Measurements from ENCODE around the gene ZFPM1. TPM values are rescaled to one million over a fixed set of nuclear protein-coding genes. Genes with fewer than 3 reads are reported as not detected.

ZFPM1 gene
- total and polyA plus RNA-seq, 7 experiments from 2014 or later = 0.15 to 28.1 (median 13.5) TPM

DNA sequence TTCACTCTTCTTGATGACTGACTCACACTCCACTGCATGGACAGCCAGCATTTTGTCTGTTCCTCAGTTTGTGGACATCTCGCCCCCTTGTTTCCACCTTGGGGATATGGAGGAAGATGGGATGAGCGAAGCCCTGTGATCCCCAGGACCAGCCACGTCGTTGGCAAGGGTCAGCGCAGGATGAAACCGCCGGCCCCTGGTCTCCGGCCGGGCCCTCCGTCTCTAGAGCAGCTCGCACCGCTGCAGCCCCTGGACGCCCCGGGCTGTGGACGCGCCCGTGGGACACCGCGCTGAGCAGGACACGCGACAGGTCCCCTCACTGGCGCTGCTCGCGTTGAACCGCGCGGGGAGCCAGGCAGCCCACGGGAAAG, 116.5 kb downstream of the ZFPM1 start:
- Histone ChIP-seq H3K9me3 (ENCODE audit: control insufficient read depth in 2 of 3, low read length in 3 of 3) (no peaks in the 10 kb centered on the region), H3K4me3 (ENCODE audit: low read length) (peak overlapping the region; percentile 84), H3K4me1 (ENCODE audit: control insufficient read depth in 2 of 2, insufficient read depth in 2 of 2, low read length in 2 of 2) (peaks cover 21% of the 10 kb centered on the region in 2 donors), H3K27ac (ENCODE audit: low read depth, low read length) (peak overlapping the region; percentile 91), H3K27me3 (ENCODE audit: control insufficient read depth in 2 of 2, insufficient read depth in 2 of 2, low read length in 2 of 2) (no peaks in the 10 kb centered on the region), H3K36me3 (ENCODE audit: control insufficient read depth in 2 of 3, insufficient read depth in 3 of 3, low read length in 3 of 3) (peaks cover 0 to 7% (median 0%) of the 10 kb centered on the region in 3 experiments)
- POLR2A ChIA-PET = interaction anchor here (0.9 to 1.8 kb wide), 9 partner anchors 34 to 287 kb away, joined by 3 to 6 read pairs (median 3); partner anchors contain the start of genes GALNS, TRAPPC2L and ZFPM1
- Mint-ChIP-seq H3K4me1 (peaks cover 10 to 39% (median 34%) of the 10 kb centered on the region in 7 donors), H3K4me3 (peak overlapping the region; percentile 71 to 93 (median 86)), H3K36me3 (peaks cover 0 to 3% (median 0%) of the 10 kb centered on the region in 5 donors), H3K27me3 (no peaks in the 10 kb centered on the region), H3K27ac (peak overlapping the region; percentile 28 to 93 (median 86)), H3K9me3 (peaks cover 0 to 5% (median 0%) of the 10 kb centered on the region in 11 donors)
- intact Hi-C loops (cut with micrococcal nuclease) = no loop called here
- CTCF ChIA-PET = interaction anchor here (0.8 kb wide), 1 partner anchor 13 kb away, joined by 3 read pairs; no protein-coding TSS in a partner anchor
- DNase-seq = no peak
- peak; percentile 16 for ATAC-seq

DNA sequence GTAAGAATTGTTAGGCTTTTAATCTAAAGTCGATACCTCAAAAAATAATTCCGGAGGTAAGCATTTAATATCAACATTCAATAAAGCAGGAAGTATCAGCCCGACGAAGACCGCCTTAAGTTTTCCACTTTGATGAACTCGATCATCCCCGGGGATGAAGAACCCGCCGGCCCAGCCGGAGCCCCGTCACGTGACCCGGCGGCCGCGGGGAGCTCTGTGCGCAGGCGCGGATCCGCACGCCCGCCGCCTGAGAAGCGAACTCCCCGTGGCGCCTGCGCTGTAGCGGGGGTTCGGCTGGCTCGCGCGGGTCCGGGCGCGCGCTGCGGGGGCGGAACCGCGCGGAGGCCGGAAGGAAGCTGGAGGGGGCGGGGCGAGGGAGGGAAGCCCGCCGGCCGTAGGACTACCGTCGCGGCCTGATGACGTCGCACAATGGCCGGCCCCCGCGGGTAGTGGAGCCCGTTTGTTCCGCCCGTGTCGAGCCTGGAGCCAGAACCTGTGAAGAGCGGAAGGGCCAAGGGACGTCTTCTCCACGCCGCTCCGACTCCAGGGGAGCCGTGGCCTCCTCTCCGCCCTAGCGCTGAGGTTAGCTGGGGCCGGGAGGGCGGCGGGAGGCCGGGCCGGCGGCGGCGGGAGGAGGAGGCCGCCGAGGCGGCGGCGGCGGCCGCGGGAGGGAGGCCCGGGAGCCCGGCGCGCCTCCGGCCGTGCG, 117.1 kb downstream of the ZFPM1 start, which contains the start of gene ZC3H18:
ZC3H18 (plus strand) TSS at position 419 of the 706 bp plus-strand sequence. CDS start 6,721 bp downstream, outside the sequence.
- H3K27ac Mint-ChIP-seq = peak within 1 kb of the TSS; percentile 45 to 93 (median 89)
- peak within 1 kb of the TSS; percentile 81 to 93 (median 87) for H3K4me3 Mint-ChIP-seq
- intact Hi-C loops (cut with micrococcal nuclease) = loop anchor here (1.0 to 10.0 kb wide), 19 partner anchors 35 to 805 kb away; partner anchors contain the start of genes CTU2 (in 2 of the 2), CYBA (in 2 of the 2), GALNS (in 2 of the 2) and RNF166 (in 2 of the 2)
- Histone ChIP-seq H3K4me3 (ENCODE audit: low read length) (peak within 1 kb of the TSS; percentile 84), H3K9me3 (ENCODE audit: control insufficient read depth in 2 of 3, low read length in 3 of 3) (no peaks in the 10 kb centered on the region), H3K27ac (ENCODE audit: low read depth, low read length) (peak within 1 kb of the TSS; percentile 91), H3K27me3 (ENCODE audit: control insufficient read depth in 2 of 2, insufficient read depth in 2 of 2, low read length in 2 of 2) (no peaks in the 10 kb centered on the region), H3K4me1 (ENCODE audit: control insufficient read depth in 2 of 2, insufficient read depth in 2 of 2, low read length in 2 of 2) (peaks cover 21% of the 10 kb centered on the region in 2 donors), H3K36me3 (ENCODE audit: control insufficient read depth in 2 of 3, insufficient read depth in 3 of 3, low read length in 3 of 3) (peaks cover 0 to 7% (median 0%) of the 10 kb centered on the region in 3 experiments)
- H3K4me1 Mint-ChIP-seq = peaks cover 10 to 39% (median 34%) of the 10 kb centered on the region in 7 donors
- ChIA-PET POLR2A (interaction anchor here (0.9 to 1.8 kb wide), 11 partner anchors 34 to 1303 kb away, joined by 3 to 6 read pairs (median 3); partner anchors contain the start of genes GALNS, MVD, TCF25 and TRAPPC2L), CTCF (interaction anchor here (0.8 kb wide), 1 partner anchor 13 kb away, joined by 3 read pairs; no protein-coding TSS in a partner anchor)
- peak; percentile 93 to 99 (median 96) for DNase-seq
- peak; percentile 99 for ATAC-seq
- peaks cover 0 to 4% (median 0%) of the 10 kb centered on the region in 5 donors for H3K36me3 Mint-ChIP-seq
- H3K9me3 Mint-ChIP-seq = peaks cover 0 to 5% (median 0%) of the 10 kb centered on the region in 11 donors
- H3K27me3 Mint-ChIP-seq = no peaks in the 10 kb centered on the region

DNA sequence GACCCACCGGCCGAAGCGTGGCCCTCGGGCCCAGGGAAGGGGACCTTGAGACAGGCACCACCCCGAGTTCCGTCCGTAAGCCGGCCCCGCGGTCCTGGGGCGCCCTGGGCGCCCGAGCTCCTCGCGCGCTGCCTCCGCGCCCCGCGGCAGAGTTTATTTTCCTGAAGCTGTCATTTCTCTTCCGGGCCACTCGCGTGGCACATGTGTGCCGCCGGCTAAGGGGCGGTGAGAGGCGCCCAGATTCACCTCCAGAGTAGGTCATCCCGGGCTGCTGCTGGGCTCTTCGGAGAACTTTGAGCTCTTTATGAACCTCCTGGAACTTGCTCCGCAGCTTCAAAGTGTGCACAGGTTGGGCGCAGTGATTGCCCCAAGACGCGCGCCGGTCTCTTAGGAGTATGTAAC, 117.6 kb downstream of the ZFPM1 start:
- peak overlapping the region; percentile 84 for H3K4me3 ChIP-seq (ENCODE audit: low read length)
- Mint-ChIP-seq H3K4me3 (peak overlapping the region; percentile 81 to 91 (median 86)), H3K27me3 (no peaks in the 10 kb centered on the region), H3K27ac (peak overlapping the region; percentile 45 to 88 (median 80)), H3K4me1 (peaks cover 10 to 43% (median 36%) of the 10 kb centered on the region in 7 donors), H3K36me3 (peaks cover 0 to 6% (median 0%) of the 10 kb centered on the region in 5 donors), H3K9me3 (peaks cover 0 to 5% (median 0%) of the 10 kb centered on the region in 11 donors)
- H3K36me3 ChIP-seq (ENCODE audit: control insufficient read depth in 2 of 3, insufficient read depth in 3 of 3, low read length in 3 of 3) = peaks cover 0 to 7% (median 0%) of the 10 kb centered on the region in 3 experiments
- intact Hi-C loops (cut with micrococcal nuclease) = loop anchor here (1.0 to 10.0 kb wide), 19 partner anchors 36 to 806 kb away; partner anchors contain the start of genes CTU2 (in 2 of the 2), CYBA (in 2 of the 2), GALNS (in 2 of the 2) and RNF166 (in 2 of the 2)
- POLR2A ChIA-PET = interaction anchor here (1.0 to 1.8 kb wide), 9 partner anchors 35 to 1303 kb away, joined by 3 to 6 read pairs (median 4); partner anchors contain the start of genes GALNS, MVD, TCF25 and TRAPPC2L
- ATAC-seq (peak; percentile 51), DNase-seq (peak in 2 of 9 donors; percentile 16 to 41)
- CTCF ChIA-PET = no interaction called here
- peaks cover 21% of the 10 kb centered on the region in 2 donors for H3K4me1 ChIP-seq (ENCODE audit: control insufficient read depth in 2 of 2, insufficient read depth in 2 of 2, low read length in 2 of 2)
- H3K27ac ChIP-seq (ENCODE audit: low read depth, low read length) = peak overlapping the region; percentile 91
- no peaks in the 10 kb centered on the region for H3K27me3 ChIP-seq (ENCODE audit: control insufficient read depth in 2 of 2, insufficient read depth in 2 of 2, low read length in 2 of 2)
- H3K9me3 ChIP-seq (ENCODE audit: control insufficient read depth in 2 of 3, low read length in 3 of 3) = no peaks in the 10 kb centered on the region

DNA sequence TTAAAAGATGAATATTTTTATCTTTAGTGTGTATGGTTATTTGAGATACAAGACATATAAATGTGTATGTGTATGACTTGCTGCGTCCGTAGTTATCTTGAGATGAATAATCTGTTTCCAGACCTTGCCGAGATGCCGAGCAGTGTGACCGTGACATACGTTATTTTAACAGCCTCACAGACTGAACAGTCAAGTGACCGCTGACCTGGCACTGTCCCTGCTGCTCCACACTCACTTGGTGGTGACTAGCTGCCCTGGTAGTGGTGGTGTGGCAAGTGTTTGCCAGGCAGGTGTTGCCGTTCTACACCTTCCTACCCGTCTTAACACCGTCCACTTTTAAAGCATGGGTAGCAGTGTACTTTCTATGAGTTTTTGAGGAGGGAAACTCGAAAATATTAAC, 122.2 kb downstream of the ZFPM1 start:
- Histone ChIP-seq H3K27me3 (ENCODE audit: control insufficient read depth in 2 of 2, insufficient read depth in 2 of 2, low read length in 2 of 2) (no peaks in the 10 kb centered on the region), H3K36me3 (ENCODE audit: control insufficient read depth in 2 of 3, insufficient read depth in 3 of 3, low read length in 3 of 3) (peaks cover 0 to 49% (median 10%) of the 10 kb centered on the region in 3 experiments), H3K4me3 (ENCODE audit: low read length) (no peak overlapping the region), H3K4me1 (ENCODE audit: control insufficient read depth in 2 of 2, insufficient read depth in 2 of 2, low read length in 2 of 2) (peaks cover 13 to 14% of the 10 kb centered on the region in 2 donors), H3K9me3 (ENCODE audit: control insufficient read depth in 2 of 3, low read length in 3 of 3) (no peaks in the 10 kb centered on the region), H3K27ac (ENCODE audit: low read depth, low read length) (no peak overlapping the region)
- ChIA-PET POLR2A (no interaction called here), CTCF (no interaction called here)
- no peak for DNase-seq
- Mint-ChIP-seq H3K27ac (no peak overlapping the region), H3K36me3 (peaks cover 5 to 34% (median 8%) of the 10 kb centered on the region in 5 donors), H3K4me3 (no peak overlapping the region), H3K27me3 (no peaks in the 10 kb centered on the region), H3K9me3 (peaks cover 0 to 2% (median 0%) of the 10 kb centered on the region in 11 donors), H3K4me1 (peaks cover 40 to 72% (median 57%) of the 10 kb centered on the region in 7 donors)
- ATAC-seq = no peak
- intact Hi-C loops (cut with micrococcal nuclease) = loop anchor here in 1 of 2 donors (10.0 kb wide), 2 partner anchors 280 to 540 kb away; partner anchors contain the start of genes GALNS and TRAPPC2L

DNA sequence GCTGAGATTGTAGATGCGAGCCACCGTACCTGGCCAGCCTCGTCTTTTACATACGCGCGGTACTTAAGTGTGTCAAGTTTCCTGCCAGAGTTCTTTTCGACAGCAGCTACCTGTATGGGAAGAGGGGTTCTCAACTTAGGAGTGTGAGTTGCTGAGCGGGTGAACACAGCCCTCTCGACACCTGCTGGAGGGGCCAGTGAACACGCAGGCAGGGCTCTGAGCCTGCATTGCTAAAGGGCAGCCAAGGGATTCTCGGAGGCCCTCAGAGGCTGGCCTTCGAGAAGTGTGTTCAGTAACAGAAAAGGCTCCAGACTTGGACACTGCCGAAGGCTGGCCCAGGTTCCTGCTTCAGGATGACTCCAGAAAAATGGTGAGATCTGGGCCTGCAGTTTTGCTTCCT, 123.2 kb downstream of the ZFPM1 start:
- H3K27me3 Mint-ChIP-seq = no peaks in the 10 kb centered on the region
- DNase-seq (no peak), ATAC-seq (no peak)
- peaks cover 0 to 60% (median 10%) of the 10 kb centered on the region in 3 experiments for H3K36me3 ChIP-seq (ENCODE audit: control insufficient read depth in 2 of 3, insufficient read depth in 3 of 3, low read length in 3 of 3)
- H3K9me3 ChIP-seq (ENCODE audit: control insufficient read depth in 2 of 3, low read length in 3 of 3) = no peaks in the 10 kb centered on the region
- H3K4me1 ChIP-seq (ENCODE audit: control insufficient read depth in 2 of 2, insufficient read depth in 2 of 2, low read length in 2 of 2) = peaks cover 7 to 8% of the 10 kb centered on the region in 2 donors
- POLR2A ChIA-PET = no interaction called here
- H3K4me3 ChIP-seq (ENCODE audit: low read length) = no peak overlapping the region
- peak overlapping the region in 1 of 10 donors; percentile 25 for H3K4me3 Mint-ChIP-seq
- CTCF ChIA-PET = no interaction called here
- intact Hi-C loops (cut with micrococcal nuclease) = loop anchor here in 1 of 2 donors (10.0 kb wide), 2 partner anchors 278 to 538 kb away; partner anchors contain the start of genes GALNS and TRAPPC2L
- peaks cover 5 to 41% (median 8%) of the 10 kb centered on the region in 5 donors for H3K36me3 Mint-ChIP-seq
- H3K4me1 Mint-ChIP-seq = peaks cover 35 to 76% (median 61%) of the 10 kb centered on the region in 7 donors
- H3K27ac ChIP-seq (ENCODE audit: low read depth, low read length) = no peak overlapping the region
- H3K27me3 ChIP-seq (ENCODE audit: control insufficient read depth in 2 of 2, insufficient read depth in 2 of 2, low read length in 2 of 2) = no peaks in the 10 kb centered on the region
- peaks cover 0 to 2% (median 0%) of the 10 kb centered on the region in 11 donors for H3K9me3 Mint-ChIP-seq
- H3K27ac Mint-ChIP-seq = no peak overlapping the region

DNA sequence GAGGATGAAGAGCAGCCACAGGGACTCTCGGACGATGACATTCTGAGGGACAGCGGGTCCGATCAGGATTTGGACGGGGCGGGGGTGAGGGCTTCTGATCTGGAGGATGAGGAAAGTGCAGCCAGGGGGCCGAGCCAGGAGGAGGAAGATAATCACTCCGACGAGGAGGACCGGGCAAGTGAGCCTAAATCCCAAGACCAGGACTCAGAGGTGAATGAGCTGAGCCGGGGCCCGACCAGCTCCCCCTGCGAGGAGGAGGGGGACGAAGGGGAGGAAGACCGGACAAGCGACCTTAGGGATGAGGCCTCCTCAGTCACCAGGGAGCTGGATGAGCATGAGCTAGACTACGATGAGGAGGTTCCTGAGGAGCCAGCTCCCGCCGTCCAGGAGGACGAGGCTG, 124.1 kb downstream of the ZFPM1 start:
- Histone ChIP-seq H3K4me1 (ENCODE audit: control insufficient read depth in 2 of 2, insufficient read depth in 2 of 2, low read length in 2 of 2) (no peaks in the 10 kb centered on the region), H3K27me3 (ENCODE audit: control insufficient read depth in 2 of 2, insufficient read depth in 2 of 2, low read length in 2 of 2) (no peaks in the 10 kb centered on the region), H3K9me3 (ENCODE audit: control insufficient read depth in 2 of 3, low read length in 3 of 3) (no peaks in the 10 kb centered on the region), H3K4me3 (ENCODE audit: low read length) (no peak overlapping the region), H3K27ac (ENCODE audit: low read depth, low read length) (no peak overlapping the region), H3K36me3 (ENCODE audit: control insufficient read depth in 2 of 3, insufficient read depth in 3 of 3, low read length in 3 of 3) (peaks cover 0 to 65% (median 10%) of the 10 kb centered on the region in 3 experiments)
- Mint-ChIP-seq H3K36me3 (peaks cover 5 to 46% (median 10%) of the 10 kb centered on the region in 5 donors), H3K4me3 (peak overlapping the region in 1 of 10 donors; percentile 16), H3K27ac (peak overlapping the region in 1 of 9 donors; percentile 25), H3K9me3 (peaks cover 0 to 2% (median 0%) of the 10 kb centered on the region in 11 donors), H3K4me1 (peaks cover 27 to 73% (median 56%) of the 10 kb centered on the region in 7 donors), H3K27me3 (no peaks in the 10 kb centered on the region)
- no peak for DNase-seq
- ATAC-seq = no peak
- intact Hi-C loops (cut with micrococcal nuclease) = loop anchor here in 1 of 2 donors (10.0 kb wide), 2 partner anchors 278 to 538 kb away; partner anchors contain the start of genes GALNS and TRAPPC2L
- ChIA-PET POLR2A (no interaction called here), CTCF (no interaction called here)

Data from naive thymus-derived CD4-positive, alpha-beta T cell (primary cell).